HEK293 (cell line): ENCODE results near the gene CLTCL1.

ENCODE experiments used
- ATF2 ChIP-seq: fragments of 450-650 bp; formaldehyde crosslinking; IDR thresholded peaks from 2 replicates; pipeline ENCODE4 v1.5.1; 2016; ENCODE audit warnings: missing biosample characterization, missing genetic modification characterization, low read depth
- GLIS1 ChIP-seq: fragments of 450-650 bp; formaldehyde crosslinking; IDR thresholded peaks from 2 replicates; pipeline ENCODE4 v1.5.1; 2016; ENCODE audit warnings: missing biosample characterization, missing genetic modification characterization
- HOXA7 ChIP-seq: sonication (generic); formaldehyde crosslinking; IDR thresholded peaks from 2 replicates; pipeline ENCODE4 v1.8.1; 2022; ENCODE audit warnings: missing genetic modification reagents, borderline replicate concordance
- KLF1 ChIP-seq: fragments of 450-650 bp; formaldehyde crosslinking; IDR thresholded peaks from 2 replicates; pipeline ENCODE4 v1.5.1; 2016; ENCODE audit warnings: missing biosample characterization, missing genetic modification characterization
- MEIS1 ChIP-seq: sonication (generic); formaldehyde crosslinking; IDR thresholded peaks from 2 replicates; pipeline ENCODE4 v1.8.1; 2022; ENCODE audit warnings: missing genetic modification reagents, mild to moderate bottlenecking, borderline replicate concordance
- MZF1 ChIP-seq: fragments of 450-650 bp; formaldehyde crosslinking; IDR thresholded peaks from 2 replicates; pipeline ENCODE4 v1.5.1; 2017; ENCODE audit warnings: missing biosample characterization, missing genetic modification characterization, borderline replicate concordance
- OSR2 ChIP-seq: fragments of 450-650 bp; formaldehyde crosslinking; IDR thresholded peaks from 2 replicates; pipeline ENCODE4 v1.5.1; 2016; ENCODE audit warnings: missing biosample characterization, missing genetic modification characterization
- PATZ1 ChIP-seq: fragments of 450-650 bp; formaldehyde crosslinking; IDR thresholded peaks from 2 replicates; pipeline ENCODE4 v1.5.1; 2016; ENCODE audit warnings: missing biosample characterization, missing genetic modification characterization
- PRDM1 ChIP-seq: fragments of 450-650 bp; formaldehyde crosslinking; IDR thresholded peaks from 2 replicates; pipeline ENCODE4; 2016; ENCODE audit warnings: missing biosample characterization, missing genetic modification characterization
- REPIN1 ChIP-seq: fragments of 450-650 bp; formaldehyde crosslinking; IDR thresholded peaks from 2 replicates; pipeline ENCODE4 v1.5.1; 2017; ENCODE audit warnings: missing biosample characterization, missing genetic modification characterization, low read depth
- TCF7L2 ChIP-seq: IDR thresholded peaks from 2 replicates; pipeline ENCODE4 v1.6.1; 2011; ENCODE audit warnings: low read depth, mild to moderate bottlenecking, inconsistent platforms, low read length, moderate library complexity, borderline replicate concordance
- WT1 ChIP-seq: fragments of 450-650 bp; formaldehyde crosslinking; IDR thresholded peaks from 2 replicates; pipeline ENCODE4 v1.5.1; 2016; ENCODE audit warnings: missing biosample characterization, missing genetic modification characterization
- ZBTB44 ChIP-seq: fragments of 450-650 bp; IDR thresholded peaks from 2 replicates; pipeline ENCODE4 v1.5.1; 2018; ENCODE audit warnings: missing biosample characterization, mild to moderate bottlenecking, missing genetic modification characterization
- ZNF132 ChIP-seq: fragments of 450-650 bp; formaldehyde crosslinking; IDR thresholded peaks from 2 replicates; pipeline ENCODE4 v1.5.1; 2017; ENCODE audit warnings: missing biosample characterization, missing genetic modification characterization, borderline replicate concordance
- ZNF175 ChIP-seq: fragments of 450-650 bp; formaldehyde crosslinking; IDR thresholded peaks from 2 replicates; pipeline ENCODE4 v1.5.1; 2016; ENCODE audit warnings: missing biosample characterization, missing genetic modification characterization
- ZNF202 ChIP-seq: fragments of 450-650 bp; formaldehyde crosslinking; IDR thresholded peaks from 2 replicates; pipeline ENCODE4 v1.5.1; 2016; ENCODE audit warnings: missing biosample characterization, missing genetic modification characterization, borderline replicate concordance
- ZNF23 ChIP-seq: fragments of 450-650 bp; formaldehyde crosslinking; IDR thresholded peaks from 2 replicates; pipeline ENCODE4 v1.5.1; 2016; ENCODE audit warnings: missing biosample characterization, missing genetic modification characterization, borderline replicate concordance
- ZNF239 ChIP-seq: fragments of 450-650 bp; formaldehyde crosslinking; IDR thresholded peaks from 2 replicates; pipeline ENCODE4 v1.5.1; 2016; ENCODE audit warnings: missing biosample characterization, missing genetic modification characterization
- ZNF24 ChIP-seq: fragments of 450-650 bp; formaldehyde crosslinking; IDR thresholded peaks from 2 replicates; pipeline ENCODE4 v1.5.1; 2016; ENCODE audit warnings: missing biosample characterization, missing genetic modification characterization
- ZNF354C ChIP-seq: fragments of 450-650 bp; formaldehyde crosslinking; IDR thresholded peaks from 2 replicates; pipeline ENCODE4 v1.5.1; 2016; ENCODE audit warnings: missing biosample characterization, missing genetic modification characterization, low read depth, borderline replicate concordance
- ZNF391 ChIP-seq: fragments of 450-650 bp; formaldehyde crosslinking; IDR thresholded peaks from 2 replicates; pipeline ENCODE4 v1.5.1; 2016; ENCODE audit warnings: low read depth, missing biosample characterization, missing genetic modification characterization, borderline replicate concordance
- ZNF501 ChIP-seq: fragments of 450-650 bp; formaldehyde crosslinking; IDR thresholded peaks from 2 replicates; pipeline ENCODE4 v1.5.1; 2016; ENCODE audit warnings: missing biosample characterization, missing genetic modification characterization
- ZNF658 ChIP-seq: fragments of 450-650 bp; formaldehyde crosslinking; IDR thresholded peaks from 2 replicates; pipeline ENCODE4; 2016; ENCODE audit warnings: missing biosample characterization, missing genetic modification characterization
- ZNF692 ChIP-seq: fragments of 450-650 bp; formaldehyde crosslinking; IDR thresholded peaks from 2 replicates; pipeline ENCODE4 v1.5.1; 2016; ENCODE audit warnings: missing biosample characterization, missing genetic modification characterization
- ZNF704 ChIP-seq: fragments of 450-650 bp; formaldehyde crosslinking; IDR thresholded peaks from 2 replicates; pipeline ENCODE4 v1.5.1; 2016; ENCODE audit warnings: missing biosample characterization, missing genetic modification characterization
- ZNF791 ChIP-seq: fragments of 450-650 bp; formaldehyde crosslinking; IDR thresholded peaks from 2 replicates; pipeline ENCODE4 v1.5.1; 2016; ENCODE audit warnings: missing biosample characterization, missing genetic modification characterization
- ZSCAN5A ChIP-seq: fragments of 450-650 bp; formaldehyde crosslinking; IDR thresholded peaks from 2 replicates; pipeline ENCODE4 v1.5.1; 2016; ENCODE audit warnings: missing biosample characterization, missing genetic modification characterization
- TF ChIP-seq, protein P1 (sequence below): fragments of 450-650 bp; IDR thresholded peaks from 2 replicates; pipeline ENCODE4 v1.5.1; 2018; ENCODE audit warnings: missing biosample characterization, missing genetic modification characterization

The CLTCL1 gene

DNA sequence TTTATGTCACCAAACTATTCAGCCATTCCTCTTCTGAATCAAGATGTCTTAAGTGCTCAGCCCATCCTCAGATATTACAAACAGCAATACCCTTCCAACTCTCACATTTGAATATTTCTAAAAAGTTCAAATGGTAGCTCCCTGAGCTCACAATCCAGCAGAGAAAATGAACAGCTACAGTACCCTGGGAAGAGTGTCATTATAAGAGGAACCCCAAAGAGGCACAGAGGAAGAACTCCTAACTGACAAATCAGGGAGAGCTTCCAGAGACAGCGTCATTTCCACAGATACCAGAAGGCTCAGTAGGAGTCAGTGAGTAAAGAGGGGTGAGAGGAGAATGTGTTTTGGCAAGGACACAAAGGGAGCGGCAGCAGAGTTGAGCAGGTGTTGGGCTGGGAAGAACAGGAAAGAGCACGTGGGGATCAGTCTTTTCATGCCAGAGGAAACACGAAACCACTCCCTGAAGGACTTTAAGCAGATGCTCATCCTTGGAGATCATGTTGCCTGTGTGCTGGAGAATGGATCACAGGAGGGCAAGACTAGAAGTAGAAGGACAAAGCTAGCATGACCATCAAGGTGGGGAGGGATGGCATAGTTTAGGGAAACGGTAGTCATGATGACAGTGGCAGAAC lies 4.3 kb downstream of the CLTCL1 start (continued):
- TF ChIP-seq, protein P1, sequence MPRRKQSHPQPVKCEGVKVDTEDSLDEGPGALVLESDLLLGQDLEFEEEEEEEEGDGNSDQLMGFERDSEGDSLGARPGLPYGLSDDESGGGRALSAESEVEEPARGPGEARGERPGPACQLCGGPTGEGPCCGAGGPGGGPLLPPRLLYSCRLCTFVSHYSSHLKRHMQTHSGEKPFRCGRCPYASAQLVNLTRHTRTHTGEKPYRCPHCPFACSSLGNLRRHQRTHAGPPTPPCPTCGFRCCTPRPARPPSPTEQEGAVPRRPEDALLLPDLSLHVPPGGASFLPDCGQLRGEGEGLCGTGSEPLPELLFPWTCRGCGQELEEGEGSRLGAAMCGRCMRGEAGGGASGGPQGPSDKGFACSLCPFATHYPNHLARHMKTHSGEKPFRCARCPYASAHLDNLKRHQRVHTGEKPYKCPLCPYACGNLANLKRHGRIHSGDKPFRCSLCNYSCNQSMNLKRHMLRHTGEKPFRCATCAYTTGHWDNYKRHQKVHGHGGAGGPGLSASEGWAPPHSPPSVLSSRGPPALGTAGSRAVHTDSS (tag by site-specific recombination), result no peak
- TF ChIP-seq ZNF202 (tag by site-specific recombination) (no peak), ZSCAN5A (tag by site-specific recombination) (no peak), ZNF239 (tag by site-specific recombination) (no peak), GLIS1 (tag by site-specific recombination) (peak; percentile 56; the same call in 1 of the 2 replicates), PATZ1 (no peak), OSR2 (tag by site-specific recombination) (peak; percentile 53), ZNF791 (tag by site-specific recombination) (no peak), ZBTB44 (tag by site-specific recombination) (no peak), MZF1 (peak; percentile 63; the same call in 1 of the 2 replicates), ATF2 (tag by site-specific recombination) (no peak), ZNF23 (tag by site-specific recombination) (no peak), ZNF658 (no peak), MEIS1 (CRISPR knock-in tag) (no peak), KLF1 (tag by site-specific recombination) (peak; percentile 34; the same call in 1 of the 2 replicates), TCF7L2 (no peak), ZNF354C (no peak), WT1 (tag by site-specific recombination) (no peak; the same call in 1 of the 2 replicates), HOXA7 (CRISPR knock-in tag) (no peak), ZNF132 (tag by site-specific recombination) (no peak), ZNF692 (peak; percentile 45; the same call in 1 of the 2 replicates), ZNF24 (tag by site-specific recombination) (0 out of 2 replicates have a peak, but pooled peaks have one; percentile 22), ZNF391 (tag by site-specific recombination) (no peak), ZNF501 (tag by site-specific recombination) (no peak), ZNF175 (tag by site-specific recombination) (no peak), ZNF704 (no peak), PRDM1 (tag by site-specific recombination) (no peak), REPIN1 (tag by site-specific recombination) (no peak)
